Neural cell (in vitro differentiated cells): ENCODE results near the gene ZNF439. TPM values are rescaled to one million over a fixed set of nuclear protein-coding genes. Genes with fewer than 3 reads are reported as not detected.
"Not testable (repeated sequence)": the region's sequence is repeated elsewhere in the genome, so short reads cannot be mapped to it uniquely, and the experiment has no call there.

Experiments used
- H2AFZ ChIP-seq: fragments of 200-600, 300-800 bp; sonication (generic), shearing (Covaris generic); 2 replicates; pipeline ENCODE4 v1.6.0; 2014; ENCODE audit warnings: low read depth, mild to moderate bottlenecking, antibody characterized with exemption, low read length, moderate library complexity
- H3F3A ChIP-seq: fragments of 200-600 bp; shearing (Covaris generic); 2 replicates; pipeline ENCODE4 v1.6.1; 2016; ENCODE audit warnings: mild to moderate bottlenecking, moderate library complexity, mixed read lengths, antibody characterized with exemption, low read length; ENCODE audit not compliant: insufficient read depth, poor library complexity, severe bottlenecking
- H3K27ac ChIP-seq: fragments of 200-600, 300-800 bp; sonication (generic), shearing (Covaris generic); 2 replicates; pipeline ENCODE4 v1.5.1; 2014; ENCODE audit warnings: mild to moderate bottlenecking, low read length, moderate library complexity
- H3K27me3 ChIP-seq: fragments of 300-800, 200-600 bp; sonication (generic), shearing (Covaris generic); 2 replicates; pipeline ENCODE4 v1.6.0; 2014; ENCODE audit warnings: mild to moderate bottlenecking, low read depth, low read length, moderate library complexity; ENCODE audit not compliant: insufficient read depth
- H3K36me3 ChIP-seq: fragments of 300-800, 200-600 bp; sonication (generic), shearing (Covaris generic); 2 replicates; pipeline ENCODE4 v1.5.1; 2014; ENCODE audit warnings: mild to moderate bottlenecking, antibody characterized with exemption, low read length, moderate library complexity; ENCODE audit not compliant: insufficient read depth
- H3K4me2 ChIP-seq: fragments of 300-800, 200-600 bp; sonication (generic), shearing (Covaris generic); 2 replicates; pipeline ENCODE4 v1.6.0; 2014; ENCODE audit warnings: mild to moderate bottlenecking, low read length
- H3K4me3 ChIP-seq: fragments of 300-800, 200-600 bp; sonication (generic), shearing (Covaris generic); 2 replicates; pipeline ENCODE4 v1.5.1; 2014; ENCODE audit warnings: mild to moderate bottlenecking, low read length, moderate library complexity
- H3K79me2 ChIP-seq: fragments of 200-600 bp; shearing (Covaris generic); replicated peaks from 2 replicates; pipeline ENCODE4 v1.6.0; 2014; ENCODE audit warnings: mild to moderate bottlenecking, low read length, moderate library complexity; ENCODE audit not compliant: insufficient read depth
- H3K9ac ChIP-seq: fragments of 300-800, 200-600 bp; sonication (generic), shearing (Covaris generic); 2 replicates; pipeline ENCODE4 v1.6.1; 2016; ENCODE audit warnings: mild to moderate bottlenecking, low read length, mixed read lengths
- H3K9me2 ChIP-seq: fragments of 200-600 bp; shearing (Covaris generic); 2 replicates; pipeline ENCODE4 v1.6.1; 2016; ENCODE audit warnings: mild to moderate bottlenecking, low read length, mixed read lengths; ENCODE audit not compliant: insufficient read depth
- H3K9me3 ChIP-seq: fragments of 200-600, 300-800 bp; sonication (generic), shearing (Covaris generic); 2 replicates; pipeline ENCODE4 v1.6.1; 2016; ENCODE audit warnings: mild to moderate bottlenecking, mixed run types, low read length, moderate library complexity, mixed read lengths
- H4K20me1 ChIP-seq: fragments of 200-600 bp; shearing (Covaris generic); 2 replicates; pipeline ENCODE4 v1.6.1; 2016; ENCODE audit warnings: mild to moderate bottlenecking, mixed run types; ENCODE audit not compliant: insufficient read depth
- EP300 ChIP-seq: fragments of 450-650 bp; conservative IDR thresholded peaks from 2 replicates; pipeline ENCODE4 v1.6.1; 2014; ENCODE audit warnings: antibody characterized with exemption, mild to moderate bottlenecking, moderate library complexity; ENCODE audit not compliant: poor library complexity, severe bottlenecking
- EZH2 ChIP-seq: fragments of 200-600, 300-800 bp; shearing (Covaris generic), sonication (generic); IDR thresholded peaks from 2 replicates; pipeline ENCODE4 v1.6.1; 2014; ENCODE audit warnings: antibody characterized with exemption, low read length, borderline replicate concordance, mild to moderate bottlenecking; ENCODE audit not compliant: insufficient read depth, poor library complexity, severe bottlenecking
- MXI1 ChIP-seq: fragments of 450-650 bp; conservative IDR thresholded peaks from 2 replicates; pipeline ENCODE4 v1.6.1; 2014; ENCODE audit warnings: antibody characterized with exemption, mild to moderate bottlenecking; ENCODE audit not compliant: poor library complexity, severe bottlenecking
- POLR2AphosphoS5 ChIP-seq: IDR thresholded peaks from 2 replicates; pipeline ENCODE4 v1.6.1; 2012
- RAD21 ChIP-seq: fragments of 450-650 bp; conservative IDR thresholded peaks from 2 replicates; pipeline ENCODE4 v1.6.1; 2014; ENCODE audit warnings: antibody characterized with exemption, mild to moderate bottlenecking, moderate library complexity
- REST ChIP-seq: IDR thresholded peaks from 2 replicates; pipeline ENCODE4 v1.6.1; 2012; ENCODE audit warnings: borderline replicate concordance
- SMC3 ChIP-seq: fragments of 450-650 bp; conservative IDR thresholded peaks from 2 replicates; pipeline ENCODE4 v1.6.1; 2014; ENCODE audit warnings: antibody characterized with exemption, mild to moderate bottlenecking, moderate library complexity; ENCODE audit not compliant: poor library complexity
- TAF1 ChIP-seq: IDR thresholded peaks from 2 replicates; pipeline ENCODE4 v1.6.1; 2012; ENCODE audit warnings: low read depth
- polyA plus RNA-seq: library from polyadenylated mRNA; depleted of rRNA; stranded (reverse); fragments of >200 nt; gene quantifications from 2 replicates; pipeline ENCODE4 v1.2.3, GENCODE V29; 2014
- TF ChIP-seq, protein P1 (sequence below): fragments of 450-650 bp; IDR thresholded peaks from 2 replicates; pipeline ENCODE4 v1.5.1; 2014; ENCODE audit warnings: antibody characterized with exemption, mild to moderate bottlenecking, moderate library complexity; ENCODE audit not compliant: poor library complexity, severe bottlenecking

ZNF439 gene
- polyA plus RNA-seq, 1 donor from 2014 or later = 2.0 TPM

- H3K9me3 ChIP-seq = peaks cover 4% of the 10 kb centered on the region
- no peaks in the 10 kb centered on the region for H4K20me1 ChIP-seq
Observed at GRCh38 chr19:11821474-11822109, 26.9 kb upstream of the ZNF439 start.

GRCh38 chr19:11828957-11829876 is 19.3 kb upstream of the ZNF439 start:
- H3F3A ChIP-seq, H3K79me2 ChIP-seq, H4K20me1 ChIP-seq, H3K27me3 ChIP-seq, H2AFZ ChIP-seq, H3K4me2 ChIP-seq, H3K9ac ChIP-seq, H3K27ac ChIP-seq, H3K4me3 ChIP-seq, H3K9me2 ChIP-seq: not testable (repeated sequence)
- Histone ChIP-seq H3K36me3 (peaks cover 19% of the 10 kb centered on the region), H3K9me3 (peaks cover 21% of the 10 kb centered on the region)

More at GRCh38 chr19:11821474-11822109, 26.9 kb upstream of the ZNF439 start:
- H3F3A ChIP-seq = no peaks in the 10 kb centered on the region
- no peaks in the 10 kb centered on the region for H3K9me2 ChIP-seq
- H3K27me3 ChIP-seq = no peaks in the 10 kb centered on the region
- H3K9ac ChIP-seq = no peak overlapping the region
- no peak overlapping the region for H3K27ac ChIP-seq
- H2AFZ ChIP-seq = no peak overlapping the region
- H3K4me3 ChIP-seq = no peak overlapping the region
- H3K36me3 ChIP-seq = no peaks in the 10 kb centered on the region
- TF ChIP-seq TAF1 (no peak), MXI1 (no peak), SMC3 (no peak), REST (no peak), EZH2 (no peak), POLR2AphosphoS5 (no peak), RAD21 (no peak), EP300 (no peak)
- TF ChIP-seq, protein P1, sequence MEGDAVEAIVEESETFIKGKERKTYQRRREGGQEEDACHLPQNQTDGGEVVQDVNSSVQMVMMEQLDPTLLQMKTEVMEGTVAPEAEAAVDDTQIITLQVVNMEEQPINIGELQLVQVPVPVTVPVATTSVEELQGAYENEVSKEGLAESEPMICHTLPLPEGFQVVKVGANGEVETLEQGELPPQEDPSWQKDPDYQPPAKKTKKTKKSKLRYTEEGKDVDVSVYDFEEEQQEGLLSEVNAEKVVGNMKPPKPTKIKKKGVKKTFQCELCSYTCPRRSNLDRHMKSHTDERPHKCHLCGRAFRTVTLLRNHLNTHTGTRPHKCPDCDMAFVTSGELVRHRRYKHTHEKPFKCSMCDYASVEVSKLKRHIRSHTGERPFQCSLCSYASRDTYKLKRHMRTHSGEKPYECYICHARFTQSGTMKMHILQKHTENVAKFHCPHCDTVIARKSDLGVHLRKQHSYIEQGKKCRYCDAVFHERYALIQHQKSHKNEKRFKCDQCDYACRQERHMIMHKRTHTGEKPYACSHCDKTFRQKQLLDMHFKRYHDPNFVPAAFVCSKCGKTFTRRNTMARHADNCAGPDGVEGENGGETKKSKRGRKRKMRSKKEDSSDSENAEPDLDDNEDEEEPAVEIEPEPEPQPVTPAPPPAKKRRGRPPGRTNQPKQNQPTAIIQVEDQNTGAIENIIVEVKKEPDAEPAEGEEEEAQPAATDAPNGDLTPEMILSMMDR = no peak
- H3K79me2 ChIP-seq = peaks cover 2% of the 10 kb centered on the region
- H3K4me2 ChIP-seq = no peak overlapping the region
